Progenitor cell of endocrine pancreas (in vitro differentiated cells): Measurements from ENCODE around the gene ITGB6. TPM values are rescaled to one million over a fixed set of nuclear protein-coding genes. Genes with fewer than 3 reads are reported as not detected.

ENCODE experiments used
- DNase-seq: peaks from one replicate; pipeline ENCODE4 v3.0.0; 2021; ENCODE audit warnings: low spot score; ENCODE audit not compliant: unreplicated experiment
- H3K27ac Mint-ChIP-seq: 2 replicates; pipeline ENCODE4 v1.8.0; 2021; ENCODE audit warnings: mild to moderate bottlenecking, moderate library complexity, mixed read lengths
- H3K27me3 Mint-ChIP-seq: 2 replicates; pipeline ENCODE4 v1.8.0; 2021; ENCODE audit warnings: mixed read lengths
- H3K36me3 Mint-ChIP-seq: 2 replicates; pipeline ENCODE4 v1.8.0; 2022; ENCODE audit warnings: mixed read lengths; ENCODE audit not compliant: insufficient read depth
- H3K4me1 Mint-ChIP-seq: 2 replicates; pipeline ENCODE4 v1.8.0; 2021; ENCODE audit warnings: low read depth, mixed read lengths
- H3K4me3 Mint-ChIP-seq: 2 replicates; pipeline ENCODE4 v1.8.0; 2021; ENCODE audit warnings: low read depth, mild to moderate bottlenecking, moderate library complexity, mixed read lengths
- H3K9me3 Mint-ChIP-seq: 2 replicates; pipeline ENCODE4 v1.8.0; 2021; ENCODE audit warnings: low read depth, mixed read lengths
- CTCF ChIP-seq: fragments of 200-600 bp; sonication (generic); IDR thresholded peaks from one replicate; pipeline ENCODE4 v1.5.0; 2021; ENCODE audit warnings: antibody characterized with exemption, mild to moderate bottlenecking; ENCODE audit not compliant: unreplicated experiment
- total RNA-seq: library from RNA; stranded (reverse); gene quantifications from 2 replicates; pipeline ENCODE4 v1.2.1, GENCODE V29; 2021

The ITGB6 gene
- total RNA-seq, 1 donor from 2014 or later = 6.7 TPM

- H3K4me3 Mint-ChIP-seq = no peak overlapping the region
These were observed 142.7 kb downstream of the ITGB6 start for GRCh38 chr2:160057356-160057755.

GRCh38 chr2:160055726-160056108, 144.4 kb downstream of the ITGB6 start:
- H3K4me1 Mint-ChIP-seq = peaks cover 20% of the 10 kb centered on the region
- no peak overlapping the region for H3K27ac Mint-ChIP-seq
- no peak for TF ChIP-seq CTCF
- H3K36me3 Mint-ChIP-seq = no peaks in the 10 kb centered on the region
- no peaks in the 10 kb centered on the region for H3K9me3 Mint-ChIP-seq
- peaks cover 35% of the 10 kb centered on the region for H3K27me3 Mint-ChIP-seq
- no peak overlapping the region for H3K4me3 Mint-ChIP-seq
- DNase-seq = no peak

More at GRCh38 chr2:160057356-160057755, 142.7 kb downstream of the ITGB6 start:
- H3K36me3 Mint-ChIP-seq = no peaks in the 10 kb centered on the region
- TF ChIP-seq CTCF = no peak
- DNase-seq = no peak
- H3K27me3 Mint-ChIP-seq = peaks cover 27% of the 10 kb centered on the region
- peaks cover 14% of the 10 kb centered on the region for H3K4me1 Mint-ChIP-seq
- H3K27ac Mint-ChIP-seq = no peak overlapping the region
- H3K9me3 Mint-ChIP-seq = no peaks in the 10 kb centered on the region

- no peak for TF ChIP-seq CTCF
- H3K4me1 Mint-ChIP-seq = peaks cover 20% of the 10 kb centered on the region
- H3K27me3 Mint-ChIP-seq = peaks cover 31% of the 10 kb centered on the region
- DNase-seq = no peak
- no peak overlapping the region for H3K4me3 Mint-ChIP-seq
- H3K27ac Mint-ChIP-seq = no peak overlapping the region
- no peaks in the 10 kb centered on the region for H3K9me3 Mint-ChIP-seq
- H3K36me3 Mint-ChIP-seq = no peaks in the 10 kb centered on the region
These were observed 144.9 kb downstream of the ITGB6 start for GRCh38 chr2:160054984-160055725.

- Mint-ChIP-seq H3K27ac (no peak overlapping the region), H3K36me3 (no peaks in the 10 kb centered on the region), H3K9me3 (no peaks in the 10 kb centered on the region), H3K4me3 (no peak overlapping the region), H3K27me3 (peaks cover 24% of the 10 kb centered on the region), H3K4me1 (peaks cover 20% of the 10 kb centered on the region)
- no peak for TF ChIP-seq CTCF
- DNase-seq = no peak
These were observed 146.1 kb downstream of the ITGB6 start for GRCh38 chr2:160053946-160054345.

GRCh38 chr2:160052531-160052930, 147.5 kb downstream of the ITGB6 start:
- H3K4me1 Mint-ChIP-seq = peaks cover 12% of the 10 kb centered on the region
- DNase-seq = no peak
- no peaks in the 10 kb centered on the region for H3K9me3 Mint-ChIP-seq

More at GRCh38 chr2:160052531-160052930, 147.5 kb downstream of the ITGB6 start:
- no peak for TF ChIP-seq CTCF
- Mint-ChIP-seq H3K4me3 (no peak overlapping the region), H3K27me3 (peaks cover 23% of the 10 kb centered on the region), H3K27ac (no peak overlapping the region), H3K36me3 (no peaks in the 10 kb centered on the region)
